Fibroblast of the aortic adventitia (primary cell): Measurements from ENCODE around the gene HMCES. TPM values are rescaled to one million over a fixed set of nuclear protein-coding genes. Genes with fewer than 3 reads are reported as not detected.
"Not testable (repeated sequence)": the region's sequence is repeated elsewhere in the genome, so short reads cannot be mapped to it uniquely, and the experiment has no call there.

Source experiments
- DNase-seq: peaks from one replicate; pipeline ENCODE4 v3.0.0-alpha.2; 2010; ENCODE audit warnings: low read depth
- H3K4me3 ChIP-seq: 2 replicates; pipeline ENCODE4 v1.5.1; 2011; ENCODE audit warnings: low read depth, mild to moderate bottlenecking, control low read depth, low read length, moderate library complexity
- CTCF ChIP-seq: IDR thresholded peaks from 2 replicates; pipeline ENCODE4 v1.5.1; 2011; ENCODE audit warnings: mild to moderate bottlenecking, low read length, control low read depth, inconsistent platforms; ENCODE audit not compliant: insufficient read depth
- total RNA-seq: library from RNA; depleted of rRNA; stranded (reverse); fragments of >200 nt; gene quantifications from 2 replicates; pipeline ENCODE4 v1.2.3, GENCODE V29; 2012; ENCODE audit warnings: low replicate concordance

The HMCES gene
- total RNA-seq, 1 donor = 11.1 TPM

- no peak overlapping the region for H3K4me3 ChIP-seq
- no peak for TF ChIP-seq CTCF
- DNase-seq = no peak
Measured at GRCh38 chr3:129257609-129258008, 21.1 kb upstream of the HMCES start.

GRCh38 chr3:129259612-129260477 lies 18.8 kb upstream of the HMCES start:
- no peak for DNase-seq
- no peak overlapping the region for H3K4me3 ChIP-seq
- no peak for TF ChIP-seq CTCF

- H3K4me3 ChIP-seq = no peak overlapping the region
- TF ChIP-seq CTCF = no peak
- no peak for DNase-seq
Measured at GRCh38 chr3:129260606-129261005, 18.1 kb upstream of the HMCES start.

GRCh38 chr3:129261894-129262293 lies 16.8 kb upstream of the HMCES start:
- H3K4me3 ChIP-seq = no peak overlapping the region
- no peak for DNase-seq
- TF ChIP-seq CTCF = no peak

GRCh38 chr3:129263161-129263910 lies 15.3 kb upstream of the HMCES start:
- DNase-seq = no peak
- no peak for TF ChIP-seq CTCF
- no peak overlapping the region for H3K4me3 ChIP-seq

GRCh38 chr3:129264994-129265393 lies 13.7 kb upstream of the HMCES start:
- not testable (repeated sequence) for DNase-seq, H3K4me3 ChIP-seq

- DNase-seq = no peak
- no peak overlapping the region for H3K4me3 ChIP-seq
- TF ChIP-seq CTCF = no peak
Measured at GRCh38 chr3:129266651-129267050, 12.0 kb upstream of the HMCES start.
